HCT116 (cell line): ENCODE data around the gene PSRC1. TPM values are rescaled to one million over a fixed set of nuclear protein-coding genes. Genes with fewer than 3 reads are reported as not detected.

Experiments used
- ATAC-seq: fragments of 200-7000 bp; cut with Tn5 transposase; 2 replicates; pipeline ENCODE4 v1.9.1; 2020; ENCODE audit warnings: mild to moderate bottlenecking, moderate library complexity
- Bru-seq: library from RNA; stranded (reverse); fragments of 400-500 nt; gene quantifications from one replicate; lab custom pipeline; 2021; lab: Mats Ljungman, UMichigan
- BruChase-seq, 2 experiments: library from RNA; stranded (reverse); fragments of 400-500 nt; gene quantifications; one replicate each; lab custom pipeline; 2021; lab: Mats Ljungman, UMichigan
- BruUV-seq: library from RNA; stranded (reverse); fragments of 400-500 nt; replicated peaks from 2 replicates; lab custom pipeline; 2021; lab: Mats Ljungman, UMichigan
- CTCF ChIA-PET: fragments of 300-600 bp; sonication (Branson Sonifier 250); formaldehyde crosslinking; loops from one replicate; lab custom pipeline; 2021; ENCODE audit warnings: antibody characterized with exemption; lab: Charles Lee
- POLR2A ChIA-PET: fragments of 300-600, 350-600 bp; sonication (Branson Sonifier 250); formaldehyde crosslinking; loops from one replicate; lab custom pipeline; 2021; ENCODE audit warnings: antibody characterized with exemption; lab: Charles Lee
- RAD21 ChIA-PET, 2 experiments: fragments of 300-600 bp; sonication (Branson Sonifier 250); formaldehyde crosslinking; loops; one replicate each; lab custom pipeline; 2023; ENCODE audit warnings: low total read pairs in 2 of 2; ENCODE audit not compliant: uncharacterized antibody in 2 of 2, unreplicated experiment in 2 of 2, low non-redundant PET in 1 of 2; lab: Charles Lee
- DNase-seq: peaks from one replicate; pipeline ENCODE4 v3.0.0-alpha.2; 2010; ENCODE audit warnings: low read depth, low spot score
- H2AFZ ChIP-seq: fragments of 200-600 bp; shearing (Covaris generic), sonication (generic); 2 replicates; pipeline ENCODE4 v1.6.1; 2017; ENCODE audit warnings: low read depth, mixed run types, mixed read lengths, antibody characterized with exemption, low read length; ENCODE audit not compliant: poor library complexity, severe bottlenecking
- H3K27ac ChIP-seq: 2 replicates; pipeline ENCODE4 v1.5.1; 2012; ENCODE audit warnings: low read depth, low read length
- H3K27me3 ChIP-seq: fragments of 200-600 bp; sonication (generic); 2 replicates; pipeline ENCODE4 v1.6.1; 2016; ENCODE audit warnings: mixed run types, low read length, mixed read lengths; ENCODE audit not compliant: insufficient read depth
- H3K36me3 ChIP-seq, 2 experiments: fragments of 200-500 bp in 1 of 2; fragments of 200-600 bp in 1 of 2; sonication (Bioruptor generic) in 1 of 2; sonication (generic) in 1 of 2; 2 replicates each; pipeline versions ENCODE4 v1.5.1 to v1.6.1; 2014 to 2016; ENCODE audit warnings: low read length in 2 of 2, inconsistent platforms in 1 of 2, mixed read lengths in 1 of 2, mixed run types in 1 of 2; ENCODE audit not compliant: insufficient read depth in 2 of 2, control insufficient read depth in 1 of 2
- H3K4me1 ChIP-seq, 2 experiments: fragments of 200-600 bp in 1 of 2; sonication (generic) in 1 of 2; 2 replicates each; pipeline versions ENCODE4 v1.5.1 to v1.6.1; 2012 to 2017; ENCODE audit warnings: low read length in 2 of 2, inconsistent platforms in 1 of 2, mild to moderate bottlenecking in 1 of 2, mixed read lengths in 1 of 2, mixed run types in 1 of 2, moderate library complexity in 1 of 2; ENCODE audit not compliant: insufficient read depth in 2 of 2, control insufficient read depth in 1 of 2
- H3K4me2 ChIP-seq: fragments of 200-600 bp; sonication (generic); 2 replicates; pipeline ENCODE4 v1.6.1; 2017; ENCODE audit warnings: mixed run types, low read length, mixed read lengths
- H3K4me3 ChIP-seq, 2 experiments: fragments of 200-600 bp in 1 of 2; sonication (generic) in 1 of 2; replicated peaks in 1 of 2; 2 replicates each; pipeline ENCODE4 v1.5.1; 2011 to 2016; ENCODE audit warnings: low read length in 2 of 2, control low read depth in 1 of 2, low read depth in 1 of 2, mild to moderate bottlenecking in 1 of 2, mixed read lengths in 1 of 2, mixed run types in 1 of 2
- H3K79me2 ChIP-seq: fragments of 200-600 bp; sonication (generic); 2 replicates; pipeline ENCODE4 v1.6.1; 2017; ENCODE audit warnings: mild to moderate bottlenecking, mixed run types, low read length, moderate library complexity, mixed read lengths; ENCODE audit not compliant: insufficient read depth
- H3K9ac ChIP-seq: fragments of 200-600 bp; sonication (generic); 2 replicates; pipeline ENCODE4 v1.6.1; 2016; ENCODE audit warnings: low read length, mixed read lengths
- H3K9me2 ChIP-seq: fragments of 200-600 bp; sonication (generic), shearing (Covaris generic); 2 replicates; pipeline ENCODE4 v1.6.1; 2017; ENCODE audit warnings: mixed run types, mild to moderate bottlenecking, moderate library complexity; ENCODE audit not compliant: insufficient read depth
- H3K9me3 ChIP-seq, 2 experiments: fragments of 200-500 bp in 1 of 2; fragments of 200-600 bp in 1 of 2; sonication (Bioruptor generic) in 1 of 2; sonication (generic) in 1 of 2; 2 replicates each; pipeline ENCODE4 v1.6.1; 2014 to 2017; ENCODE audit warnings: low read length in 2 of 2, mixed read lengths in 2 of 2, inconsistent platforms in 1 of 2, low read depth in 1 of 2, mild to moderate bottlenecking in 1 of 2, mixed run types in 1 of 2, moderate library complexity in 1 of 2; ENCODE audit not compliant: control insufficient read depth in 1 of 2, insufficient read depth in 1 of 2
- H4K20me1 ChIP-seq: fragments of 200-600 bp; sonication (generic), shearing (Covaris generic); 2 replicates; pipeline ENCODE4 v1.6.1; 2017; ENCODE audit warnings: mixed run types, mild to moderate bottlenecking, moderate library complexity; ENCODE audit not compliant: insufficient read depth
- CBX3 ChIP-seq: IDR thresholded peaks from 2 replicates; pipeline ENCODE4 v1.6.1; 2012; ENCODE audit warnings: low read depth
- ELF1 ChIP-seq: IDR thresholded peaks from 2 replicates; pipeline ENCODE4 v1.6.1; 2012; ENCODE audit warnings: low read depth, borderline replicate concordance
- EZH2phosphoT487 ChIP-seq: fragments of 200-600 bp; IDR thresholded peaks from 2 replicates; pipeline ENCODE4 v1.6.1; 2018; ENCODE audit warnings: antibody characterized with exemption, borderline replicate concordance
- FOSL1 ChIP-seq: IDR thresholded peaks from 2 replicates; pipeline ENCODE4 v1.6.1; 2012; ENCODE audit warnings: low read depth
- JUND ChIP-seq: IDR thresholded peaks from 2 replicates; pipeline ENCODE4 v1.6.1; 2012
- POLR2A ChIP-seq: IDR thresholded peaks from 2 replicates; pipeline ENCODE4 v1.7.0; 2011; ENCODE audit warnings: borderline replicate concordance; ENCODE audit not compliant: insufficient read depth, insufficient read length; ENCODE audit errors: extremely low read depth
- POLR2AphosphoS5 ChIP-seq: IDR thresholded peaks from 2 replicates; pipeline ENCODE4 v1.6.1; 2011; ENCODE audit warnings: mild to moderate bottlenecking, low read depth, low read length, moderate library complexity
- RAD21 ChIP-seq: IDR thresholded peaks from 2 replicates; pipeline ENCODE4 v1.6.1; 2012; ENCODE audit warnings: low read depth, mild to moderate bottlenecking
- REST ChIP-seq: IDR thresholded peaks from 2 replicates; pipeline ENCODE4 v1.6.1; 2012; ENCODE audit warnings: low read depth
- SP1 ChIP-seq: IDR thresholded peaks from 2 replicates; pipeline ENCODE4 v1.6.1; 2012; ENCODE audit warnings: low read depth
- SRF ChIP-seq: IDR thresholded peaks from 2 replicates; pipeline ENCODE4 v1.6.1; 2012; ENCODE audit warnings: low read depth
- TCF7L2 ChIP-seq: IDR thresholded peaks from 2 replicates; pipeline ENCODE4 v1.7.0; 2011; ENCODE audit warnings: borderline replicate concordance, inconsistent platforms; ENCODE audit not compliant: insufficient read depth, insufficient read length; ENCODE audit errors: extremely low read depth
- ZFX ChIP-seq: fragments of 450-650 bp; IDR thresholded peaks from 2 replicates; pipeline ENCODE4 v1.6.1; 2017
- ZNF274 ChIP-seq: fragments of 200-500 bp; sonication (Bioruptor generic); IDR thresholded peaks from 2 replicates; pipeline ENCODE4 v1.6.1; 2014; ENCODE audit warnings: mild to moderate bottlenecking, low read depth, low read length, inconsistent platforms
- intact Hi-C: fragments of 100-400 bp; cut with micrococcal nuclease; formaldehyde crosslinking; loops from 2 replicates; pipeline ENCODE4 v1.10.0; 2022
- long read RNA-seq: library from polyadenylated mRNA; unstranded; transcript quantifications from one replicate; pipeline ENCODE4 v2.0.0, GENCODE V29; 2021; ENCODE audit not compliant: unreplicated experiment
- polyA plus RNA-seq: library from polyadenylated mRNA; unstranded; fragments of >200 nt; gene quantifications from 2 replicates; pipeline ENCODE4 v1.2.1, GENCODE V29; 2012; ENCODE audit warnings: missing spikeins
- total RNA-seq: library from RNA; stranded (reverse); gene quantifications from one replicate; pipeline ENCODE4 v1.2.1, GENCODE V29; 2021; ENCODE audit not compliant: unreplicated experiment
- TF ChIP-seq, protein P1 (sequence below): IDR thresholded peaks from 2 replicates; pipeline ENCODE4 v1.6.1; 2012
- TF ChIP-seq, protein P2 (sequence below), 3 experiments: fragments of 200-600 bp in 1 of 3; sonication (generic) in 1 of 3; IDR thresholded peaks in 2 of 3; conservative IDR thresholded peaks in 1 of 3; 2 replicates each; pipeline ENCODE4 v1.5.1; 2012 to 2017; ENCODE audit warnings: low read depth in 2 of 3, low read length in 2 of 3, antibody characterized with exemption in 1 of 3, borderline replicate concordance in 1 of 3, control low read depth in 1 of 3, mild to moderate bottlenecking in 1 of 3, mixed read lengths in 1 of 3, mixed run types in 1 of 3, moderate library complexity in 1 of 3; ENCODE audit not compliant: insufficient read depth in 1 of 3

Gene PSRC1
- total RNA-seq (44.8 TPM), Bru-seq, nascent RNA (percentile 74 among the genes with signal in this experiment), BruChase-seq, experiment 1, labeled RNA remaining after a 6-hour chase (percentile 73 among the genes with signal in this experiment), BruChase-seq, experiment 2, labeled RNA remaining after a 2-hour chase (percentile 88 among the genes with signal in this experiment)
- polyA plus RNA-seq: 33.0 and 47.9 TPM in 2 replicates
- long read RNA-seq, transcript PSRC1-204 (8 exons, 1,742 nt): major isoform, 11 of 81 reads
- long read RNA-seq, transcript PSRC1-203 (8 exons, 1,717 nt): minor isoform, 6 of 81 reads
- long read RNA-seq, partial matches to known transcripts: 11 of 81 reads
- long read RNA-seq, other reads (novel, unspliced or antisense): 50 of 81 reads

GRCh38 chr1:109282952-109283747 lies at the start of gene PSRC1:
Gene PSRC1 (minus strand): TSS chr1:109283145.
- TSS peak; percentile 96 for BruUV-seq
- peak; percentile 86 for DNase-seq
- peaks cover 8 to 15% of the 10 kb centered on the region in 2 experiments; a peak in 3 of 4 replicates for H3K4me1 ChIP-seq
- ChIA-PET CTCF (interaction anchor here (0.7 to 1.9 kb wide), 5 partner anchors 113 to 250 kb away, joined by 3 to 18 read pairs (median 4); no protein-coding TSS in a partner anchor), RAD21 (no interaction called here), POLR2A (interaction anchor here (0.6 to 1.1 kb wide), 6 partner anchors 13 to 117 kb away, joined by 3 read pairs; no protein-coding TSS in a partner anchor)
- H3K36me3 ChIP-seq: peaks cover 8 to 23% of the 10 kb centered on the region in 2 experiments; a peak in 2 of 4 replicates
- peaks cover 18% of the 10 kb centered on the region; the same call in 1 of the 2 replicates for H3K79me2 ChIP-seq
- H4K20me1 ChIP-seq: no peaks in the 10 kb centered on the region
- peak within 1 kb of the TSS; percentile 78 to 87 for H3K4me3 ChIP-seq
- H2AFZ ChIP-seq: no peak within 1 kb of the TSS
- intact Hi-C loops: no loop called here
- H3K9ac ChIP-seq: peak within 1 kb of the TSS; percentile 79
- ATAC-seq: peak; percentile 97
- peak within 1 kb of the TSS; percentile 80 for H3K27ac ChIP-seq
- H3K9me2 ChIP-seq: no peaks in the 10 kb centered on the region
- H3K27me3 ChIP-seq: no peaks in the 10 kb centered on the region
- H3K4me2 ChIP-seq: peak within 1 kb of the TSS; percentile 88
- no peaks in the 10 kb centered on the region for H3K9me3 ChIP-seq
- no peak for TF ChIP-seq EZH2phosphoT487
- TF ChIP-seq JUND: no peak
- TF ChIP-seq ZFX: no peak
- peak; percentile 90 for TF ChIP-seq POLR2AphosphoS5
- TF ChIP-seq ZNF274: no peak
- no peak for TF ChIP-seq SRF
- no peak for TF ChIP-seq RAD21
- TF ChIP-seq, protein P1, sequence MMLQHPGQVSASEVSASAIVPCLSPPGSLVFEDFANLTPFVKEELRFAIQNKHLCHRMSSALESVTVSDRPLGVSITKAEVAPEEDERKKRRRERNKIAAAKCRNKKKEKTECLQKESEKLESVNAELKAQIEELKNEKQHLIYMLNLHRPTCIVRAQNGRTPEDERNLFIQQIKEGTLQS: no peak
- TF ChIP-seq CBX3: no peak
- no peak for TF ChIP-seq REST
- peak; percentile 82 for TF ChIP-seq POLR2A
- peak; percentile 64 for TF ChIP-seq SP1
- no peak for TF ChIP-seq TCF7L2
- no peak for TF ChIP-seq FOSL1
- TF ChIP-seq, protein P2, sequence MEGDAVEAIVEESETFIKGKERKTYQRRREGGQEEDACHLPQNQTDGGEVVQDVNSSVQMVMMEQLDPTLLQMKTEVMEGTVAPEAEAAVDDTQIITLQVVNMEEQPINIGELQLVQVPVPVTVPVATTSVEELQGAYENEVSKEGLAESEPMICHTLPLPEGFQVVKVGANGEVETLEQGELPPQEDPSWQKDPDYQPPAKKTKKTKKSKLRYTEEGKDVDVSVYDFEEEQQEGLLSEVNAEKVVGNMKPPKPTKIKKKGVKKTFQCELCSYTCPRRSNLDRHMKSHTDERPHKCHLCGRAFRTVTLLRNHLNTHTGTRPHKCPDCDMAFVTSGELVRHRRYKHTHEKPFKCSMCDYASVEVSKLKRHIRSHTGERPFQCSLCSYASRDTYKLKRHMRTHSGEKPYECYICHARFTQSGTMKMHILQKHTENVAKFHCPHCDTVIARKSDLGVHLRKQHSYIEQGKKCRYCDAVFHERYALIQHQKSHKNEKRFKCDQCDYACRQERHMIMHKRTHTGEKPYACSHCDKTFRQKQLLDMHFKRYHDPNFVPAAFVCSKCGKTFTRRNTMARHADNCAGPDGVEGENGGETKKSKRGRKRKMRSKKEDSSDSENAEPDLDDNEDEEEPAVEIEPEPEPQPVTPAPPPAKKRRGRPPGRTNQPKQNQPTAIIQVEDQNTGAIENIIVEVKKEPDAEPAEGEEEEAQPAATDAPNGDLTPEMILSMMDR (IDR thresholded peaks at IDR 0.05 in 2 of 3, conservative IDR thresholded peaks at IDR 0.05 in 1 of 3; ENCODE audit: borderline replicate concordance in 1 of 3, insufficient read depth in 1 of 3, low read depth in 2 of 3, low read length in 2 of 3): peak in 2 of 3 experiments; percentile 5 to 18; a peak in 1 of 6 replicates
- no peak for TF ChIP-seq ELF1
